GM12873 (cell line): ENCODE results near the gene SPATS2L.

Experiments used
- TF ChIP-seq, protein P1 (sequence below): IDR thresholded peaks from 2 replicates; pipeline ENCODE4 v1.5.1; 2012; ENCODE audit warnings: low read depth, mild to moderate bottlenecking, moderate library complexity, low read length, control low read depth; ENCODE audit not compliant: insufficient read depth; ENCODE audit errors: missing control alignments

Gene SPATS2L

GRCh38 chr2:200490001-200490400, 183.5 kb downstream of the SPATS2L start:
- TF ChIP-seq, protein P1, sequence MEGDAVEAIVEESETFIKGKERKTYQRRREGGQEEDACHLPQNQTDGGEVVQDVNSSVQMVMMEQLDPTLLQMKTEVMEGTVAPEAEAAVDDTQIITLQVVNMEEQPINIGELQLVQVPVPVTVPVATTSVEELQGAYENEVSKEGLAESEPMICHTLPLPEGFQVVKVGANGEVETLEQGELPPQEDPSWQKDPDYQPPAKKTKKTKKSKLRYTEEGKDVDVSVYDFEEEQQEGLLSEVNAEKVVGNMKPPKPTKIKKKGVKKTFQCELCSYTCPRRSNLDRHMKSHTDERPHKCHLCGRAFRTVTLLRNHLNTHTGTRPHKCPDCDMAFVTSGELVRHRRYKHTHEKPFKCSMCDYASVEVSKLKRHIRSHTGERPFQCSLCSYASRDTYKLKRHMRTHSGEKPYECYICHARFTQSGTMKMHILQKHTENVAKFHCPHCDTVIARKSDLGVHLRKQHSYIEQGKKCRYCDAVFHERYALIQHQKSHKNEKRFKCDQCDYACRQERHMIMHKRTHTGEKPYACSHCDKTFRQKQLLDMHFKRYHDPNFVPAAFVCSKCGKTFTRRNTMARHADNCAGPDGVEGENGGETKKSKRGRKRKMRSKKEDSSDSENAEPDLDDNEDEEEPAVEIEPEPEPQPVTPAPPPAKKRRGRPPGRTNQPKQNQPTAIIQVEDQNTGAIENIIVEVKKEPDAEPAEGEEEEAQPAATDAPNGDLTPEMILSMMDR: no peak

GRCh38 chr2:200492656-200493055, 186.2 kb downstream of the SPATS2L start:
- TF ChIP-seq, protein P1: no peak

GRCh38 chr2:200494048-200494447, 187.6 kb downstream of the SPATS2L start:
- TF ChIP-seq, protein P1: no peak

GRCh38 chr2:200496696-200497095, 190.2 kb downstream of the SPATS2L start:
- TF ChIP-seq, protein P1: no peak

DNA sequence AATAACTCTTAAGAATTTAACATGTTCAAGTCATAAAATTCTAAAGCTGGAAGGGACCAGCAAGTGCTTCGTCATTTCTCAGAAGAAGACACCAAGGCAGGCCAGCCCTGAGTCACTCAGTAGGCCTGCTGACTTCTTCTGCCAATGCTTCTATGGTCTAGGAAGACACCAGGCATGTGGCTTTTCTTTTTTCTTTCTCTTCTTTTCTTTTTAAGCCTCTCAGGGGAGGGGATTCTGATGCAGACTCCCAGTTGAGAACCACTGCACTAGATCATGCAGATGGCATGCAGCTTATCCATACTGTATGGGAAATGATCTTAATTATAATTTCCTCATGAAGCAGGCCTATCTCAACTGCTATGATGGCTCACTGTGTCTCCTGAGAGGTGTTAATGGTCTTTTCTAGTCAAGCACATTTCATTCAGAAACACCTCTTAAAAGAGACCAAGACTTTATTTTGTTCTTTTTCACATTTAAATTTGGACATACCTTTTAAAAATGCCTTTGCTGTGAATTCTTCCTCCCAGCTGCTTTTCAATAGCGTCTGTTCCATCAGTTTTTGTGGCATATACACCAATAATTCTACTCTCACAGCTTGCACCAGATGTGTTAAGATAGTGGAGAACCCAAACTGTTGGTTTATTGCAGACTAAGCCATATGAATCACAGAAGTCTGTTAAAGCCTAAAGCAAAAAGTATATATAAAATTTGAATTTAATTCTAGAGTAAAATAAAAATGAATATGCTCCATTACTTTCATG, 192.1 kb downstream of the SPATS2L start:
- TF ChIP-seq, protein P1: no peak

DNA sequence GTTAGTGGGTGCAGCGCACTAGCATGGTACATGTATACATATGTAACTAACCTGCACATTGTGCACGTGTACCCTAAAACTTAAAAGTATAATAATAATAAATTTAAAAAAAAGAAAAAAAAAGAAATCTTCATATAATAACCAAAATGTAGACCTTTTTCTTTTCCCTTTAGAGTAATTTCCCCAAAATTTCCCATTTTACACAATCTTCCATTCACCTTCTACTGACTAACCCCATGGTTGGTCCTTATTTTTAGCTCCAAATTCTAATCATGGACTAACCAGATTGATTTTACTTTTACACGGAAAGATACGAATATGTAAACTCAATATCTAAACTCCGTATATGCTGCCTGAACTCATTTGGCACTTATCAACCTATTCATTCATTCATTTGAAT, 195.7 kb downstream of the SPATS2L start:
- TF ChIP-seq, protein P1: no peak

- TF ChIP-seq, protein P1: no peak
These were observed 200.2 kb downstream of the SPATS2L start for GRCh38 chr2:200506679-200507078.

- TF ChIP-seq, protein P1: no peak
These were observed 200.7 kb downstream of the SPATS2L start for GRCh38 chr2:200507179-200507578.
